ENCODE measurements around the gene SMIM44. TPM values are rescaled to one million over a fixed set of nuclear protein-coding genes. Genes with fewer than 3 reads are reported as not detected.

The SMIM44 gene
- total RNA-seq, 2 experiments from 2014 or later = not detected

GRCh38 chr19:3465552-3465951 lies 17.7 kb downstream of the SMIM44 start:
- Mint-ChIP-seq H3K36me3 (peaks cover 4% of the 10 kb centered on the region), H3K27me3 (no peaks in the 10 kb centered on the region), H3K4me3 (no peak overlapping the region), H3K9me3 (peaks cover 4% of the 10 kb centered on the region), H3K4me1 (no peaks in the 10 kb centered on the region), H3K27ac (no peak overlapping the region)
- no peak for DNase-seq

- peaks cover 4% of the 10 kb centered on the region for H3K9me3 Mint-ChIP-seq
- no peak for DNase-seq
- H3K27ac Mint-ChIP-seq = no peak overlapping the region
- no peaks in the 10 kb centered on the region for H3K27me3 Mint-ChIP-seq
- peaks cover 4% of the 10 kb centered on the region for H3K36me3 Mint-ChIP-seq
- H3K4me1 Mint-ChIP-seq = no peaks in the 10 kb centered on the region
- no peak overlapping the region for H3K4me3 Mint-ChIP-seq
These were observed 18.5 kb downstream of the SMIM44 start for GRCh38 chr19:3464587-3465235.

GRCh38 chr19:3463714-3464586 lies 19.3 kb downstream of the SMIM44 start:
- Mint-ChIP-seq H3K27ac (no peak overlapping the region), H3K9me3 (peaks cover 4% of the 10 kb centered on the region), H3K4me3 (no peak overlapping the region), H3K27me3 (no peaks in the 10 kb centered on the region), H3K4me1 (no peaks in the 10 kb centered on the region), H3K36me3 (peaks cover 4% of the 10 kb centered on the region)
- DNase-seq = no peak

- Mint-ChIP-seq H3K27me3 (no peaks in the 10 kb centered on the region), H3K4me1 (no peaks in the 10 kb centered on the region), H3K36me3 (peaks cover 4% of the 10 kb centered on the region)
These were observed 20.1 kb downstream of the SMIM44 start for GRCh38 chr19:3462991-3463713.

GRCh38 chr19:3459965-3460582 lies 23.2 kb downstream of the SMIM44 start:
- peaks cover 2% of the 10 kb centered on the region for H3K36me3 Mint-ChIP-seq
- H3K27me3 Mint-ChIP-seq = no peaks in the 10 kb centered on the region
- no peaks in the 10 kb centered on the region for H3K9me3 Mint-ChIP-seq
- no peak overlapping the region for H3K4me3 Mint-ChIP-seq
- DNase-seq = no peak
- H3K4me1 Mint-ChIP-seq = no peaks in the 10 kb centered on the region
- H3K27ac Mint-ChIP-seq = no peak overlapping the region

More at GRCh38 chr19:3462991-3463713, 20.1 kb downstream of the SMIM44 start:
- no peak for DNase-seq
- H3K9me3 Mint-ChIP-seq = peaks cover 3% of the 10 kb centered on the region
- no peak overlapping the region for H3K4me3 Mint-ChIP-seq
- H3K27ac Mint-ChIP-seq = no peak overlapping the region

GRCh38 chr19:3459089-3459881 lies 24.0 kb downstream of the SMIM44 start:
- no peaks in the 10 kb centered on the region for H3K9me3 Mint-ChIP-seq

GRCh38 chr19:3458229-3459088 lies 24.8 kb downstream of the SMIM44 start:
- no peak overlapping the region for H3K4me3 Mint-ChIP-seq
- H3K27me3 Mint-ChIP-seq = no peaks in the 10 kb centered on the region
- H3K9me3 Mint-ChIP-seq = no peaks in the 10 kb centered on the region
- peaks cover 4% of the 10 kb centered on the region for H3K36me3 Mint-ChIP-seq
- H3K27ac Mint-ChIP-seq = no peak overlapping the region
- no peaks in the 10 kb centered on the region for H3K4me1 Mint-ChIP-seq
- no peak for DNase-seq

More at GRCh38 chr19:3459089-3459881, 24.0 kb downstream of the SMIM44 start:
- Mint-ChIP-seq H3K27ac (no peak overlapping the region), H3K36me3 (peaks cover 4% of the 10 kb centered on the region), H3K4me1 (no peaks in the 10 kb centered on the region), H3K4me3 (no peak overlapping the region), H3K27me3 (no peaks in the 10 kb centered on the region)
- DNase-seq = no peak

- H3K9me3 Mint-ChIP-seq = no peaks in the 10 kb centered on the region
These were observed 25.6 kb downstream of the SMIM44 start for GRCh38 chr19:3457528-3458228.

GRCh38 chr19:3456925-3457527 lies 26.2 kb downstream of the SMIM44 start:
- H3K9me3 Mint-ChIP-seq = no peaks in the 10 kb centered on the region
- no peak overlapping the region for H3K27ac Mint-ChIP-seq
- no peak overlapping the region for H3K4me3 Mint-ChIP-seq
- H3K27me3 Mint-ChIP-seq = no peaks in the 10 kb centered on the region
- no peak for DNase-seq
- H3K4me1 Mint-ChIP-seq = no peaks in the 10 kb centered on the region
- H3K36me3 Mint-ChIP-seq = peaks cover 1% of the 10 kb centered on the region

More at GRCh38 chr19:3457528-3458228, 25.6 kb downstream of the SMIM44 start:
- no peaks in the 10 kb centered on the region for H3K4me1 Mint-ChIP-seq
- no peaks in the 10 kb centered on the region for H3K27me3 Mint-ChIP-seq
- peaks cover 2% of the 10 kb centered on the region for H3K36me3 Mint-ChIP-seq
- DNase-seq = no peak
- no peak overlapping the region for H3K4me3 Mint-ChIP-seq
- H3K27ac Mint-ChIP-seq = no peak overlapping the region

- no peak for DNase-seq
- no peaks in the 10 kb centered on the region for H3K27me3 Mint-ChIP-seq
- no peaks in the 10 kb centered on the region for H3K4me1 Mint-ChIP-seq
- H3K27ac Mint-ChIP-seq = no peak overlapping the region
- no peak overlapping the region for H3K4me3 Mint-ChIP-seq
- H3K9me3 Mint-ChIP-seq = no peaks in the 10 kb centered on the region
- H3K36me3 Mint-ChIP-seq = peaks cover 1% of the 10 kb centered on the region
These were observed 27.2 kb downstream of the SMIM44 start for GRCh38 chr19:3455960-3456601.

GRCh38 chr19:3455393-3455955 lies 27.8 kb downstream of the SMIM44 start:
- Mint-ChIP-seq H3K27me3 (no peaks in the 10 kb centered on the region), H3K4me1 (no peaks in the 10 kb centered on the region), H3K9me3 (no peaks in the 10 kb centered on the region), H3K36me3 (peaks cover 3% of the 10 kb centered on the region), H3K4me3 (no peak overlapping the region), H3K27ac (no peak overlapping the region)
- no peak for DNase-seq

Measured in activated naive CD8-positive, alpha-beta T cell treated with anti-CD3 and anti-CD28 coated beads for 36 hours (primary cell).